Transverse colon (tissue), 4 donors: Measurements from ENCODE around the gene CLDN16. TPM values are rescaled to one million over a fixed set of nuclear protein-coding genes. Genes with fewer than 3 reads are reported as not detected.

Source experiments
- DNase-seq: peaks from one replicate; pipeline ENCODE4 v3.0.0-alpha.2; 2019
- H3K27ac ChIP-seq, 4 donors: fragments of 200-600 bp; sonication (generic); 2 replicates each; pipeline ENCODE4 v1.5.1; 2016 to 2018; ENCODE audit warnings: inconsistent platforms in 4 of 4
- H3K27me3 ChIP-seq: fragments of 200-600 bp; sonication (generic); 2 replicates; pipeline ENCODE4 v1.5.1; 2017; ENCODE audit warnings: inconsistent platforms
- H3K36me3 ChIP-seq, 4 donors: fragments of 200-600 bp; sonication (generic); 2 replicates each; pipeline ENCODE4 v1.5.1; 2017 to 2019; ENCODE audit warnings: inconsistent platforms in 4 of 4
- H3K4me1 ChIP-seq, 4 donors: fragments of 200-600 bp; sonication (generic); 2 replicates each; pipeline ENCODE4 v1.5.1; 2017 to 2020; ENCODE audit warnings: inconsistent platforms in 4 of 4
- H3K4me3 ChIP-seq, 4 donors: fragments of 200-600 bp; sonication (generic); 1 replicate in 1 of 4; 2 replicates in 3 of 4; pipeline versions ENCODE4 v1.5.1 to v1.6.1; 2017 to 2019; ENCODE audit warnings: inconsistent platforms in 4 of 4
- H3K9me3 ChIP-seq, 2 donors: fragments of 200-600 bp; sonication (generic); 2 replicates each; pipeline ENCODE4 v1.5.1; 2017 to 2019; ENCODE audit warnings: inconsistent platforms in 2 of 2
- CTCF ChIP-seq, 5 experiments: fragments of 200-600 bp in 3 of 5; fragments of 450-650 bp in 2 of 5; sonication (generic) in 3 of 5; IDR thresholded peaks; 1 replicate in 2 of 5; 2 replicates in 3 of 5; pipeline ENCODE4 v1.5.1; 2016 to 2017; ENCODE audit warnings: antibody characterized with exemption in 5 of 5, inconsistent platforms in 3 of 5, mild to moderate bottlenecking in 2 of 5, moderate library complexity in 1 of 5
- EP300 ChIP-seq: sonication (generic); formaldehyde crosslinking; IDR thresholded peaks from one replicate; pipeline ENCODE4 v1.6.1; 2017; ENCODE audit warnings: antibody characterized with exemption, low read depth
- POLR2A ChIP-seq: fragments of 450-650 bp; IDR thresholded peaks from one replicate; pipeline ENCODE4 v1.6.1; 2016; ENCODE audit warnings: antibody characterized with exemption, mild to moderate bottlenecking, moderate library complexity
- POLR2AphosphoS5 ChIP-seq, 3 donors: sonication (generic); formaldehyde crosslinking; IDR thresholded peaks; one replicate each; pipeline ENCODE4 v1.6.1; 2016; ENCODE audit warnings: antibody characterized with exemption in 3 of 3
- whole genome bisulfite sequencing, 2 donors: methylation state at CpG; one replicate each; pipeline ENCODE4 v1.1.5; 2018; ENCODE audit warnings: low coverage in 1 of 2; 5-methylcytosine and 5-hydroxymethylcytosine counted together
- in situ Hi-C, 4 donors: fragments of 200-750 bp; cut with MboI; loops; one replicate each; pipeline versions ENCODE4 v1.15.0 to v1.15.1; 2017; ENCODE audit warnings: low sequenced_read_pairs in 3 of 4, low pct_ligation_motif_present in 1 of 4, low pct_unique_long_range_greater_than_20kb in 1 of 4
- intact Hi-C: fragments of 100-400 bp; cut with DNase I; formaldehyde crosslinking; loops from one replicate; pipeline ENCODE4 v1.15.1; 2023; ENCODE audit warnings: low total_unique reads
- total RNA-seq, 4 donors: library from RNA; depleted of rRNA; stranded (reverse); fragments of >200 nt; gene quantifications; one replicate each; pipeline ENCODE4 v1.1.0, GENCODE V29; 2016

The CLDN16 gene
- total RNA-seq, 4 donors from 2014 or later = not detected

GRCh38 chr3:190371152-190371551 lies 16.8 kb upstream of the CLDN16 start:
- no peak for TF ChIP-seq POLR2AphosphoS5 (IDR thresholded peaks at IDR 0.05)
- TF ChIP-seq CTCF (IDR thresholded peaks at IDR 0.05) = no peak
- Histone ChIP-seq H3K27ac (no peak overlapping the region), H3K27me3 (no peaks in the 10 kb centered on the region), H3K4me3 (no peak overlapping the region), H3K4me1 (peaks cover 0 to 8% (median 0%) of the 10 kb centered on the region in 4 donors), H3K36me3 (no peaks in the 10 kb centered on the region), H3K9me3 (no peaks in the 10 kb centered on the region)
- WGBS, 2 donors = 73% methylated on average over 2 of the region's 2 CpGs; no CpG with 5 or more reads in 1 of the 2 donors
- DNase-seq = no peak
- in situ Hi-C loops = no loop called here
- intact Hi-C loops = no loop called here

- intact Hi-C loops = no loop called here
- no peak for TF ChIP-seq POLR2AphosphoS5 (IDR thresholded peaks at IDR 0.05)
- TF ChIP-seq EP300 = no peak
- TF ChIP-seq CTCF (IDR thresholded peaks at IDR 0.05) = no peak
- no peak for TF ChIP-seq POLR2A
- Histone ChIP-seq H3K27me3 (no peaks in the 10 kb centered on the region), H3K4me1 (peaks cover 0 to 8% (median 0%) of the 10 kb centered on the region in 4 donors), H3K9me3 (no peaks in the 10 kb centered on the region), H3K36me3 (no peaks in the 10 kb centered on the region), H3K4me3 (no peak overlapping the region), H3K27ac (peak overlapping the region in 1 of 4 donors; percentile 68)
- no peak for DNase-seq
- in situ Hi-C loops = no loop called here
These were observed 12.7 kb upstream of the CLDN16 start for GRCh38 chr3:190375246-190375645.

- in situ Hi-C loops (no loop called here), intact Hi-C loops (no loop called here)
- H3K27ac ChIP-seq = no peak overlapping the region
- peaks cover 0 to 8% (median 0%) of the 10 kb centered on the region in 4 donors for H3K4me1 ChIP-seq
- no peaks in the 10 kb centered on the region for H3K9me3 ChIP-seq
- H3K4me3 ChIP-seq = no peak overlapping the region
- 62 to 66% methylated on average over 3 of the region's 3 CpGs for whole genome bisulfite sequencing, 2 donors
- TF ChIP-seq POLR2A (no peak), POLR2AphosphoS5 (IDR thresholded peaks at IDR 0.05) (no peak), CTCF (IDR thresholded peaks at IDR 0.05) (no peak), EP300 (no peak)
- DNase-seq = no peak
- no peaks in the 10 kb centered on the region for H3K36me3 ChIP-seq
- no peaks in the 10 kb centered on the region for H3K27me3 ChIP-seq
These were observed 12.3 kb upstream of the CLDN16 start for GRCh38 chr3:190375671-190376070.

GRCh38 chr3:190378240-190378891 lies 9.6 kb upstream of the CLDN16 start:
- no peak for DNase-seq
- Histone ChIP-seq H3K27ac (no peak overlapping the region), H3K4me1 (peaks cover 0 to 8% (median 0%) of the 10 kb centered on the region in 4 donors), H3K27me3 (no peaks in the 10 kb centered on the region), H3K9me3 (no peaks in the 10 kb centered on the region), H3K4me3 (no peak overlapping the region), H3K36me3 (no peaks in the 10 kb centered on the region)
- TF ChIP-seq EP300 = no peak
- no peak for TF ChIP-seq CTCF (IDR thresholded peaks at IDR 0.05)
- TF ChIP-seq POLR2A = no peak
- no peak for TF ChIP-seq POLR2AphosphoS5 (IDR thresholded peaks at IDR 0.05)
- in situ Hi-C loops = no loop called here
- WGBS, 2 donors = 77 to 83% methylated on average over 5 to 6 of the region's 6 CpGs
- intact Hi-C loops = no loop called here
